Breast epithelium (tissue), 4 donors: ENCODE data around the gene NTSR2. TPM values are rescaled to one million over a fixed set of nuclear protein-coding genes. Genes with fewer than 3 reads are reported as not detected.

ENCODE experiments used
- DNase-seq, 2 donors: peaks; one replicate each; pipeline ENCODE4 v3.0.0-alpha.2; 2019; ENCODE audit warnings: low spot score in 2 of 2
- H3K27ac ChIP-seq, 2 donors: fragments of 200-600 bp; sonication (generic) in 1 of 2; one replicate each; pipeline ENCODE4 v1.5.1; 2016 to 2019; ENCODE audit warnings: mild to moderate bottlenecking in 1 of 2
- H3K27me3 ChIP-seq, 2 donors: fragments of 200-600 bp; sonication (generic) in 1 of 2; one replicate each; pipeline versions ENCODE4 v1.5.1 to v1.6.0; 2017 to 2019; ENCODE audit warnings: control low read depth in 1 of 2, mild to moderate bottlenecking in 1 of 2
- H3K36me3 ChIP-seq: fragments of 200-600 bp; one replicate; pipeline ENCODE4 v1.5.1; 2019
- H3K4me1 ChIP-seq, 2 donors: fragments of 200-600 bp; sonication (generic); one replicate each; pipeline ENCODE4 v1.5.1; 2016 to 2019; ENCODE audit warnings: control low read depth in 1 of 2
- H3K4me3 ChIP-seq, 3 donors: fragments of 200-600 bp; sonication (generic); 1 replicate in 2 of 3; 2 replicates in 1 of 3; pipeline ENCODE4 v1.5.1; 2016 to 2019; ENCODE audit warnings: mild to moderate bottlenecking in 3 of 3, moderate library complexity in 2 of 3
- H3K9me3 ChIP-seq, 2 donors: fragments of 200-600 bp; sonication (generic) in 1 of 2; one replicate each; pipeline ENCODE4 v1.5.1; 2016 to 2019; ENCODE audit warnings: control low read depth in 1 of 2
- POLR2A ChIP-seq: fragments of 450-650 bp; IDR thresholded peaks from one replicate; pipeline ENCODE4 v1.6.1; 2016; ENCODE audit warnings: antibody characterized with exemption, mild to moderate bottlenecking, moderate library complexity
- POLR2AphosphoS5 ChIP-seq, 3 donors: sonication (generic); formaldehyde crosslinking; IDR thresholded peaks; one replicate each; pipeline ENCODE4 v1.6.1; 2017; ENCODE audit warnings: antibody characterized with exemption in 3 of 3
- intact Hi-C: fragments of 100-400 bp; cut with DNase I; formaldehyde crosslinking; loops from one replicate; pipeline ENCODE4 v1.15.1; 2023; ENCODE audit warnings: low total_unique reads
- total RNA-seq, 3 donors: library from RNA; depleted of rRNA; stranded (reverse); fragments of >200 nt; gene quantifications; one replicate each; pipeline ENCODE4 v1.1.0, GENCODE V29; 2016
- TF ChIP-seq, protein P1 (sequence below), 3 donors: fragments of 450-650 bp; IDR thresholded peaks; one replicate each; pipeline ENCODE4 v1.5.1; 2016 to 2017; ENCODE audit warnings: antibody characterized with exemption in 3 of 3, mild to moderate bottlenecking in 3 of 3, moderate library complexity in 3 of 3

NTSR2 gene
- total RNA-seq, 3 donors from 2014 or later, result 0.32 TPM; not detected in 2

DNA sequence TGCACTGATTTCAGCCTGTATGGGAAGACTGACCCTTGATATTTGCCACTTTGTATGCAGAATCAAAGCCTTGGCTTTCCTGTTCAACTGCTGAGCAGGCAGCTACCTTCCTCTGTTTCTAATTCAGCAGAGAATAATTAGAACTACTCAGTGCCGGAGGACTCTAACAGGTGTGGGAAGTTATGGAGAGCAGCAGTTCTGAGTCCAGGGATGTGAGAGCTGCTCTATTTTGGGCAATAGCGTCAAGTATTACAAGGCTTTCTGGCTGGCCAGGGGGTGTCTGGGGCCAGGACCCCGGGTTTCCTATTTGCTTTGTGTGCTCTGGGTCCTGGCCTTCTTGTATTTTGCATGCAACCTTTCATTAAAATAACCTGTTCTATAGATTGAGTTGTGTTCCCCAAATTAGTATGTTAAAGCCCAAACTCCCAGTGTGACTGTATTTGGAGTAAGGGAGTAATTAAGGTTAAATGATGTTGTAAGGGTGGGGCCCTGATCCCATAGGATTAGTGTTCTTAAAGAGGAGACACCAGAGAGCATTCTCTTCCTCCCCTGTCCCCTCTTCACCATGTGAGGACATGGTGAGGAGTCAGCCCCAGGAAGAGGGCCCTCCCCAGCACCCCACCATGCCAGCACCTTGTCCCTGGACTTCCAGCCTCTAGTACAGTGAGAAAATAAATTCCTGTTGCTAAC, 5.6 kb upstream of the NTSR2 start:
- H3K27me3 ChIP-seq, result peaks cover 0 to 23% of the 10 kb centered on the region in 2 donors
- intact Hi-C loops, result no loop called here
- peaks cover 0 to 4% of the 10 kb centered on the region in 2 donors for H3K9me3 ChIP-seq
- no peak overlapping the region for H3K27ac ChIP-seq
- H3K36me3 ChIP-seq, result no peaks in the 10 kb centered on the region
- DNase-seq, result no peak
- TF ChIP-seq, protein P1, sequence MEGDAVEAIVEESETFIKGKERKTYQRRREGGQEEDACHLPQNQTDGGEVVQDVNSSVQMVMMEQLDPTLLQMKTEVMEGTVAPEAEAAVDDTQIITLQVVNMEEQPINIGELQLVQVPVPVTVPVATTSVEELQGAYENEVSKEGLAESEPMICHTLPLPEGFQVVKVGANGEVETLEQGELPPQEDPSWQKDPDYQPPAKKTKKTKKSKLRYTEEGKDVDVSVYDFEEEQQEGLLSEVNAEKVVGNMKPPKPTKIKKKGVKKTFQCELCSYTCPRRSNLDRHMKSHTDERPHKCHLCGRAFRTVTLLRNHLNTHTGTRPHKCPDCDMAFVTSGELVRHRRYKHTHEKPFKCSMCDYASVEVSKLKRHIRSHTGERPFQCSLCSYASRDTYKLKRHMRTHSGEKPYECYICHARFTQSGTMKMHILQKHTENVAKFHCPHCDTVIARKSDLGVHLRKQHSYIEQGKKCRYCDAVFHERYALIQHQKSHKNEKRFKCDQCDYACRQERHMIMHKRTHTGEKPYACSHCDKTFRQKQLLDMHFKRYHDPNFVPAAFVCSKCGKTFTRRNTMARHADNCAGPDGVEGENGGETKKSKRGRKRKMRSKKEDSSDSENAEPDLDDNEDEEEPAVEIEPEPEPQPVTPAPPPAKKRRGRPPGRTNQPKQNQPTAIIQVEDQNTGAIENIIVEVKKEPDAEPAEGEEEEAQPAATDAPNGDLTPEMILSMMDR (IDR thresholded peaks at IDR 0.05), result no peak
- TF ChIP-seq POLR2AphosphoS5 (IDR thresholded peaks at IDR 0.05) (no peak), POLR2A (no peak)
- H3K4me1 ChIP-seq, result no peaks in the 10 kb centered on the region
- no peak overlapping the region for H3K4me3 ChIP-seq

DNA sequence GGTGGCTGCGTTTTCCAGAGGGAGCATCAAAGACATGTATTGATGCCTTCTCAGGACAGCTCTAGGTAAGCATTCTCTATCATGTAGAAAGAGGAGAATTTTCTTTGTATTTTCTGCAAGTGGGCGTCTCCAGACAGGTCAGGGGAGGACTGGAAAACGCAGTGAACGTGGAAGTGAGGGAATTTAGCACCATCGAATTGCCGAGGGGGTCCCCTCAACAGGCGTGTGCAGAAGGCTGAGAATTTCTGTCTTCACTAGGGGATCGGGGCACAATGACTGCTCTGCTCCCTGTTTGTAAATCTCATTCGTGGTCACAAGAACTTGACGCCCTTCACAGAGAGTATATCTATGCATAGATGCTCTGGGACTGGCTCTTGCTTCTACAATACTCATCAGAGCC, 5.0 kb upstream of the NTSR2 start:
- H3K4me3 ChIP-seq, result no peak overlapping the region
- TF ChIP-seq, protein P1 (IDR thresholded peaks at IDR 0.05), result no peak
- TF ChIP-seq POLR2A (no peak), POLR2AphosphoS5 (IDR thresholded peaks at IDR 0.05) (no peak)
- intact Hi-C loops, result no loop called here
- H3K36me3 ChIP-seq, result no peaks in the 10 kb centered on the region
- peaks cover 0 to 23% of the 10 kb centered on the region in 2 donors for H3K27me3 ChIP-seq
- no peak overlapping the region for H3K27ac ChIP-seq
- DNase-seq, result no peak
- H3K4me1 ChIP-seq, result no peaks in the 10 kb centered on the region
- peaks cover 0 to 4% of the 10 kb centered on the region in 2 donors for H3K9me3 ChIP-seq

DNA sequence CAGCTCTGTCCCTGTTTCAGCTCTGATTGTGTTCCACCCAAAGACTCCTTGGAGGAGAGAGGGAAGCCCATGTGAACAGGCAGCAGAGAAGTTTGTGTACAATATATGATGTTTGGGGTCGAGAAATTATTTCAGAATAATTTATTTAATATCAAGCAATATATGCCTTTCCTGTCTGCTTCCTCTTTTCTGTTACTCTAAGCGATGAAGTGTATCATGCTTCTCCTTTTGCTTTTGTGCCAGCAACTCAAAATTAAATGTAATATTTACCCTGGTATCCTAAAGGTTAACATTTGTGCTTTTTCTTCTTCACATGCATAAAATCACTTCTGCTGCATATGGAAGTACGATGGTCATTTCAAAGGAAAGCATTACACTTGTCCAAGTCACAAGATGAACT, 2.4 kb upstream of the NTSR2 start:
- Histone ChIP-seq H3K9me3 (peaks cover 0 to 4% of the 10 kb centered on the region in 2 donors), H3K36me3 (no peaks in the 10 kb centered on the region), H3K4me3 (no peak overlapping the region), H3K27ac (no peak overlapping the region), H3K4me1 (no peaks in the 10 kb centered on the region), H3K27me3 (peaks cover 0 to 14% of the 10 kb centered on the region in 2 donors)
- TF ChIP-seq POLR2A, result no peak
- TF ChIP-seq, protein P1 (IDR thresholded peaks at IDR 0.05), result no peak
- TF ChIP-seq POLR2AphosphoS5 (IDR thresholded peaks at IDR 0.05), result no peak
- DNase-seq, result no peak
- intact Hi-C loops, result no loop called here

DNA sequence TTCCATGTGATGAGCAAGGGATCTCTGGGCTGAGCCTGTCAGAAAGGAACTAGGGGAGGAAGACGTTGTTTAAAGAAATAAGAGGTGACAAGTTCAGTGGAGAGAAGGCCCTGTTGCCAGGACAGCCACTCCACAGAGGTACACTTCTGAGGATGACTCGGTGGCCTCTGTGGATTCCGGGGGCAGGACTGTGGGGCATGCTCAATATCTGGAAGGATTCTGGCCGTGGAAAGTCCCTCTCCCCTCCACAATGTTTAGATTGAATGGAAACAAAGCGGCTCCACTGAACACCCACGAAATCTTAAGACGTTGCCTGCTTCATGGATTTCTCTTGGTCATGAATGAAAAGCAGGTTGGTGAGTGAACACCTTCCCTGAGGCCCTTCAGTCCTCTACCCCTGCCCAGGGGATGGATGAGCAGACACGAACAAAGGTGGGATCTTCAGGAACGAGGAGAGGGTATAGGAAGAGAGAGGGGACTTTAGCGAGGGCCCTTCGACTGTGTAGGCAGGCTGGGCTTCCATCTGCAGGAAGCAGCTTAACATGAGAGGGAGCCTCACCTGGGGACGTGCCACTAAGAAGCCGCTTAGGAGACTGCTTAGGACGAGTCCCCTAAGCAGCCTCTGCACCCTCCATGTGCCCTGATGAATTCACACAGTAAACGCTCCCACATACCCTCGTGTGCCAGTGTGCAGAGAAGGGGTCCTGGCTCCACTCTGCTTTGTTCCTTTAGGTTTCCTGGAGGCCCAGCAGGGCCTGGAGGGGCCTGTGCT, 1.9 kb downstream of the NTSR2 start:
- TF ChIP-seq, protein P1 (IDR thresholded peaks at IDR 0.05), result no peak
- no peak for TF ChIP-seq POLR2A
- no peak for TF ChIP-seq POLR2AphosphoS5 (IDR thresholded peaks at IDR 0.05)
- Histone ChIP-seq H3K4me1 (no peaks in the 10 kb centered on the region), H3K9me3 (peaks cover 0 to under 1% of the 10 kb centered on the region in 2 donors), H3K27me3 (peaks cover 0 to 3% of the 10 kb centered on the region in 2 donors), H3K27ac (no peak overlapping the region), H3K36me3 (no peaks in the 10 kb centered on the region), H3K4me3 (no peak overlapping the region)
- DNase-seq, result no peak
- intact Hi-C loops, result no loop called here

DNA sequence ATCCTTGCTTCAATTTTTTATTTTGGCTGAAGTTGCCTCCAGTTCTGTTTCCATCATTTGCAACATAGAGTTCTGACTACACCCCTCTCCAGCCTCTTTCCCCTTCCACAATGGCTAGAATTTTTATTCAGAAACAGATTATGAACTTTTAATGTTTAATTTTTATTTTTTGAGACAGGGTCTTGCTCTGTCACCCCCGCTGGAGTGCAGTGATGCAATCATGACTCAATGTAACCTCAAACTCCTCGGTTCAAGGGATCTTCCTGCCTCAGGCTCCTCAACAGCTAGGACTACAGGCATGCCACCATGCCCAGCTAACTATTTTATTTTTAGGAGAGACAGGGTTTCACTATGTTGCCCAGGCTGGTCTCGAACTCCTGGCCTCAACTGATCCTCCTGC, 2.8 kb downstream of the NTSR2 start:
- Histone ChIP-seq H3K4me1 (no peaks in the 10 kb centered on the region), H3K36me3 (no peaks in the 10 kb centered on the region), H3K4me3 (no peak overlapping the region), H3K9me3 (peaks cover 0 to 9% of the 10 kb centered on the region in 2 donors), H3K27me3 (peaks cover 0 to 3% of the 10 kb centered on the region in 2 donors), H3K27ac (no peak overlapping the region)
- no peak for TF ChIP-seq POLR2AphosphoS5 (IDR thresholded peaks at IDR 0.05)
- TF ChIP-seq, protein P1 (IDR thresholded peaks at IDR 0.05), result no peak
- TF ChIP-seq POLR2A, result no peak
- DNase-seq, result no peak
- intact Hi-C loops, result no loop called here
